Fibroblast of gingiva (primary cell): Measurements from ENCODE around the gene CASZ1.

ENCODE experiments used
- DNase-seq: peaks from one replicate; pipeline ENCODE4 v3.0.0-alpha.2; 2011; ENCODE audit warnings: low read depth

Gene CASZ1

GRCh38 chr1:10687251-10687651, 109.2 kb downstream of the CASZ1 start:
- no peak for DNase-seq

- no peak for DNase-seq
Observed at GRCh38 chr1:10686404-10687040, 109.9 kb downstream of the CASZ1 start.

- DNase-seq = no peak
Observed at GRCh38 chr1:10685808-10686403, 110.5 kb downstream of the CASZ1 start.

GRCh38 chr1:10685196-10685807, 111.1 kb downstream of the CASZ1 start:
- no peak for DNase-seq

- no peak for DNase-seq
Observed at GRCh38 chr1:10684221-10684620, 112.2 kb downstream of the CASZ1 start.

GRCh38 chr1:10682449-10683309, 113.8 kb downstream of the CASZ1 start:
- no peak for DNase-seq

GRCh38 chr1:10682108-10682445, 114.4 kb downstream of the CASZ1 start:
- DNase-seq = no peak

- DNase-seq = no peak
Observed at GRCh38 chr1:10681296-10682107, 114.9 kb downstream of the CASZ1 start.

GRCh38 chr1:10680487-10680886, 116.0 kb downstream of the CASZ1 start:
- DNase-seq = no peak

- no peak for DNase-seq
Observed at GRCh38 chr1:10679496-10680220, 116.8 kb downstream of the CASZ1 start.

- no peak for DNase-seq
Observed at GRCh38 chr1:10678852-10679251, 117.6 kb downstream of the CASZ1 start.

GRCh38 chr1:10678402-10678801, 118.0 kb downstream of the CASZ1 start:
- no peak for DNase-seq

GRCh38 chr1:10677491-10678391, 118.7 kb downstream of the CASZ1 start:
- DNase-seq = no peak

- no peak for DNase-seq
Observed at GRCh38 chr1:10676963-10677362, 119.5 kb downstream of the CASZ1 start.

GRCh38 chr1:10675813-10676212, 120.6 kb downstream of the CASZ1 start:
- DNase-seq = no peak

GRCh38 chr1:10674700-10675609, 121.5 kb downstream of the CASZ1 start:
- no peak for DNase-seq

- DNase-seq = no peak
Observed at GRCh38 chr1:10674222-10674621, 122.2 kb downstream of the CASZ1 start.

GRCh38 chr1:10673109-10673711, 123.2 kb downstream of the CASZ1 start:
- no peak for DNase-seq
